HCT116 (cell line): ENCODE results near the gene PIWIL4. TPM values are rescaled to one million over a fixed set of nuclear protein-coding genes. Genes with fewer than 3 reads are reported as not detected.

Experiments used
- ATAC-seq: fragments of 200-7000 bp; cut with Tn5 transposase; 2 replicates; pipeline ENCODE4 v1.9.1; 2020; ENCODE audit warnings: mild to moderate bottlenecking, moderate library complexity
- BruUV-seq: library from RNA; stranded (reverse); fragments of 400-500 nt; replicated peaks from 2 replicates; lab custom pipeline; 2021; lab: Mats Ljungman, UMichigan
- CTCF ChIA-PET: fragments of 300-600 bp; sonication (Branson Sonifier 250); formaldehyde crosslinking; loops from one replicate; lab custom pipeline; 2021; ENCODE audit warnings: antibody characterized with exemption; lab: Charles Lee
- POLR2A ChIA-PET: fragments of 300-600, 350-600 bp; sonication (Branson Sonifier 250); formaldehyde crosslinking; loops from one replicate; lab custom pipeline; 2021; ENCODE audit warnings: antibody characterized with exemption; lab: Charles Lee
- RAD21 ChIA-PET, 2 experiments: fragments of 300-600 bp; sonication (Branson Sonifier 250); formaldehyde crosslinking; loops; one replicate each; lab custom pipeline; 2023; ENCODE audit warnings: low total read pairs in 2 of 2; ENCODE audit not compliant: uncharacterized antibody in 2 of 2, unreplicated experiment in 2 of 2, low non-redundant PET in 1 of 2; lab: Charles Lee
- DNase-seq: peaks from one replicate; pipeline ENCODE4 v3.0.0-alpha.2; 2010; ENCODE audit warnings: low read depth, low spot score
- H2AFZ ChIP-seq: fragments of 200-600 bp; shearing (Covaris generic), sonication (generic); 2 replicates; pipeline ENCODE4 v1.6.1; 2017; ENCODE audit warnings: low read depth, mixed run types, mixed read lengths, antibody characterized with exemption, low read length; ENCODE audit not compliant: poor library complexity, severe bottlenecking
- H3K27ac ChIP-seq: 2 replicates; pipeline ENCODE4 v1.5.1; 2012; ENCODE audit warnings: low read depth, low read length
- H3K27me3 ChIP-seq: fragments of 200-600 bp; sonication (generic); 2 replicates; pipeline ENCODE4 v1.6.1; 2016; ENCODE audit warnings: mixed run types, low read length, mixed read lengths; ENCODE audit not compliant: insufficient read depth
- H3K36me3 ChIP-seq, 2 experiments: fragments of 200-500 bp in 1 of 2; fragments of 200-600 bp in 1 of 2; sonication (Bioruptor generic) in 1 of 2; sonication (generic) in 1 of 2; 2 replicates each; pipeline versions ENCODE4 v1.5.1 to v1.6.1; 2014 to 2016; ENCODE audit warnings: low read length in 2 of 2, inconsistent platforms in 1 of 2, mixed read lengths in 1 of 2, mixed run types in 1 of 2; ENCODE audit not compliant: insufficient read depth in 2 of 2, control insufficient read depth in 1 of 2
- H3K4me1 ChIP-seq, 2 experiments: fragments of 200-600 bp in 1 of 2; sonication (generic) in 1 of 2; 2 replicates each; pipeline versions ENCODE4 v1.5.1 to v1.6.1; 2012 to 2017; ENCODE audit warnings: low read length in 2 of 2, inconsistent platforms in 1 of 2, mild to moderate bottlenecking in 1 of 2, mixed read lengths in 1 of 2, mixed run types in 1 of 2, moderate library complexity in 1 of 2; ENCODE audit not compliant: insufficient read depth in 2 of 2, control insufficient read depth in 1 of 2
- H3K4me2 ChIP-seq: fragments of 200-600 bp; sonication (generic); 2 replicates; pipeline ENCODE4 v1.6.1; 2017; ENCODE audit warnings: mixed run types, low read length, mixed read lengths
- H3K4me3 ChIP-seq, 2 experiments: fragments of 200-600 bp in 1 of 2; sonication (generic) in 1 of 2; replicated peaks in 1 of 2; 2 replicates each; pipeline ENCODE4 v1.5.1; 2011 to 2016; ENCODE audit warnings: low read length in 2 of 2, control low read depth in 1 of 2, low read depth in 1 of 2, mild to moderate bottlenecking in 1 of 2, mixed read lengths in 1 of 2, mixed run types in 1 of 2
- H3K79me2 ChIP-seq: fragments of 200-600 bp; sonication (generic); 2 replicates; pipeline ENCODE4 v1.6.1; 2017; ENCODE audit warnings: mild to moderate bottlenecking, mixed run types, low read length, moderate library complexity, mixed read lengths; ENCODE audit not compliant: insufficient read depth
- H3K9ac ChIP-seq: fragments of 200-600 bp; sonication (generic); 2 replicates; pipeline ENCODE4 v1.6.1; 2016; ENCODE audit warnings: low read length, mixed read lengths
- H3K9me2 ChIP-seq: fragments of 200-600 bp; sonication (generic), shearing (Covaris generic); 2 replicates; pipeline ENCODE4 v1.6.1; 2017; ENCODE audit warnings: mixed run types, mild to moderate bottlenecking, moderate library complexity; ENCODE audit not compliant: insufficient read depth
- H3K9me3 ChIP-seq, 2 experiments: fragments of 200-500 bp in 1 of 2; fragments of 200-600 bp in 1 of 2; sonication (Bioruptor generic) in 1 of 2; sonication (generic) in 1 of 2; 2 replicates each; pipeline ENCODE4 v1.6.1; 2014 to 2017; ENCODE audit warnings: low read length in 2 of 2, mixed read lengths in 2 of 2, inconsistent platforms in 1 of 2, low read depth in 1 of 2, mild to moderate bottlenecking in 1 of 2, mixed run types in 1 of 2, moderate library complexity in 1 of 2; ENCODE audit not compliant: control insufficient read depth in 1 of 2, insufficient read depth in 1 of 2
- H4K20me1 ChIP-seq: fragments of 200-600 bp; sonication (generic), shearing (Covaris generic); 2 replicates; pipeline ENCODE4 v1.6.1; 2017; ENCODE audit warnings: mixed run types, mild to moderate bottlenecking, moderate library complexity; ENCODE audit not compliant: insufficient read depth
- EGR1 ChIP-seq: IDR thresholded peaks from 2 replicates; pipeline ENCODE4 v1.6.1; 2012; ENCODE audit warnings: low read depth
- ELF1 ChIP-seq: IDR thresholded peaks from 2 replicates; pipeline ENCODE4 v1.6.1; 2012; ENCODE audit warnings: low read depth, borderline replicate concordance
- EZH2 ChIP-seq: fragments of 200-600 bp; sonication (generic); IDR thresholded peaks from 2 replicates; pipeline ENCODE4 v1.6.1; 2017; ENCODE audit warnings: antibody characterized with exemption, mixed run types
- JUND ChIP-seq: IDR thresholded peaks from 2 replicates; pipeline ENCODE4 v1.6.1; 2012
- POLR2A ChIP-seq: IDR thresholded peaks from 2 replicates; pipeline ENCODE4 v1.7.0; 2011; ENCODE audit warnings: borderline replicate concordance; ENCODE audit not compliant: insufficient read depth, insufficient read length; ENCODE audit errors: extremely low read depth
- RAD21 ChIP-seq: IDR thresholded peaks from 2 replicates; pipeline ENCODE4 v1.6.1; 2012; ENCODE audit warnings: low read depth, mild to moderate bottlenecking
- SIN3A ChIP-seq: IDR thresholded peaks from 2 replicates; pipeline ENCODE4 v1.6.1; 2012; ENCODE audit warnings: low read depth
- SP1 ChIP-seq: IDR thresholded peaks from 2 replicates; pipeline ENCODE4 v1.6.1; 2012; ENCODE audit warnings: low read depth
- SRF ChIP-seq: IDR thresholded peaks from 2 replicates; pipeline ENCODE4 v1.6.1; 2012; ENCODE audit warnings: low read depth
- YY1 ChIP-seq: IDR thresholded peaks from 2 replicates; pipeline ENCODE4 v1.6.1; 2011; ENCODE audit warnings: low read length, low read depth, moderate library complexity, mild to moderate bottlenecking; ENCODE audit not compliant: insufficient replicate concordance; ENCODE audit errors: extremely low read depth
- ZFX ChIP-seq: fragments of 450-650 bp; IDR thresholded peaks from 2 replicates; pipeline ENCODE4 v1.6.1; 2017
- ZNF274 ChIP-seq: fragments of 200-500 bp; sonication (Bioruptor generic); IDR thresholded peaks from 2 replicates; pipeline ENCODE4 v1.6.1; 2014; ENCODE audit warnings: mild to moderate bottlenecking, low read depth, low read length, inconsistent platforms
- intact Hi-C: fragments of 100-400 bp; cut with micrococcal nuclease; formaldehyde crosslinking; loops from 2 replicates; pipeline ENCODE4 v1.10.0; 2022
- total RNA-seq: library from RNA; stranded (reverse); gene quantifications from one replicate; pipeline ENCODE4 v1.2.1, GENCODE V29; 2021; ENCODE audit not compliant: unreplicated experiment
- TF ChIP-seq, protein P1 (sequence below): IDR thresholded peaks from 2 replicates; pipeline ENCODE4 v1.6.1; 2012
- TF ChIP-seq, protein P2 (sequence below): IDR thresholded peaks from 2 replicates; pipeline ENCODE4 v1.6.1; 2012
- TF ChIP-seq, protein P3 (sequence below), 3 experiments: fragments of 200-600 bp in 1 of 3; sonication (generic) in 1 of 3; IDR thresholded peaks in 2 of 3; conservative IDR thresholded peaks in 1 of 3; 2 replicates each; pipeline ENCODE4 v1.5.1; 2012 to 2017; ENCODE audit warnings: low read depth in 2 of 3, low read length in 2 of 3, antibody characterized with exemption in 1 of 3, borderline replicate concordance in 1 of 3, control low read depth in 1 of 3, mild to moderate bottlenecking in 1 of 3, mixed read lengths in 1 of 3, mixed run types in 1 of 3, moderate library complexity in 1 of 3; ENCODE audit not compliant: insufficient read depth in 1 of 3

The PIWIL4 gene
- total RNA-seq, 1 experiment from 2014 or later = 0.34 TPM

DNA sequence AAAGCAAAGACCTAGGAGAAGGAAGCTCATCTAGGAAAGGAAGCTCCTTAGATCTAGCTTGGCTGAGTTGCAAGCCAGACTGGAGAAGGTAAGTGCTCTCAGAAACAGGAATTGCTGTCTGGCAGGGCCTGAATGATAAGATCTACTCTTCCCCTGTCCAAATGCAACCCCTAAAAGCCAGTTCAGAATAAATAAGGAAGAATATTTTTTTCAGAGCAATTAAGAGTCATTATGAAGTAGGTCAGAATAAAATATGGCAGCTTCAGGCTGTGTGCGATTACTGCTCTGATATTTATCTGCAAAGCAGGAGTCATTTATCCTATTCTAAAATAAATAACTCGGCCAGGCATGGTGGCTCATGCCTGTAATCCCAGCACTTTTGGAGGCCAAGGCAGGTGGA is 82.1 kb downstream of the PIWIL4 start:
- Histone ChIP-seq H3K27ac (no peak overlapping the region), H2AFZ (no peak overlapping the region), H3K9me2 (no peaks in the 10 kb centered on the region), H3K4me1 (no peaks in the 10 kb centered on the region), H3K4me2 (no peak overlapping the region), H3K9me3 (no peaks in the 10 kb centered on the region), H3K27me3 (no peaks in the 10 kb centered on the region), H3K79me2 (no peaks in the 10 kb centered on the region), H3K9ac (no peak overlapping the region), H4K20me1 (no peaks in the 10 kb centered on the region), H3K36me3 (no peaks in the 10 kb centered on the region), H3K4me3 (no peak overlapping the region)
- POLR2A ChIA-PET = no interaction called here
- ATAC-seq = no peak
- DNase-seq = no peak
- BruUV-seq = no TSS peak
- TF ChIP-seq, protein P1, sequence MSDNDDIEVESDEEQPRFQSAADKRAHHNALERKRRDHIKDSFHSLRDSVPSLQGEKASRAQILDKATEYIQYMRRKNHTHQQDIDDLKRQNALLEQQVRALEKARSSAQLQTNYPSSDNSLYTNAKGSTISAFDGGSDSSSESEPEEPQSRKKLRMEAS = no peak
- TF ChIP-seq EGR1 (no peak), POLR2A (no peak), JUND (no peak), ELF1 (no peak), SRF (no peak), ZNF274 (no peak), SP1 (no peak), YY1 (no peak), ZFX (no peak), RAD21 (no peak), EZH2 (no peak), SIN3A (no peak)
- TF ChIP-seq, protein P2, sequence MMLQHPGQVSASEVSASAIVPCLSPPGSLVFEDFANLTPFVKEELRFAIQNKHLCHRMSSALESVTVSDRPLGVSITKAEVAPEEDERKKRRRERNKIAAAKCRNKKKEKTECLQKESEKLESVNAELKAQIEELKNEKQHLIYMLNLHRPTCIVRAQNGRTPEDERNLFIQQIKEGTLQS = no peak
- TF ChIP-seq, protein P3, sequence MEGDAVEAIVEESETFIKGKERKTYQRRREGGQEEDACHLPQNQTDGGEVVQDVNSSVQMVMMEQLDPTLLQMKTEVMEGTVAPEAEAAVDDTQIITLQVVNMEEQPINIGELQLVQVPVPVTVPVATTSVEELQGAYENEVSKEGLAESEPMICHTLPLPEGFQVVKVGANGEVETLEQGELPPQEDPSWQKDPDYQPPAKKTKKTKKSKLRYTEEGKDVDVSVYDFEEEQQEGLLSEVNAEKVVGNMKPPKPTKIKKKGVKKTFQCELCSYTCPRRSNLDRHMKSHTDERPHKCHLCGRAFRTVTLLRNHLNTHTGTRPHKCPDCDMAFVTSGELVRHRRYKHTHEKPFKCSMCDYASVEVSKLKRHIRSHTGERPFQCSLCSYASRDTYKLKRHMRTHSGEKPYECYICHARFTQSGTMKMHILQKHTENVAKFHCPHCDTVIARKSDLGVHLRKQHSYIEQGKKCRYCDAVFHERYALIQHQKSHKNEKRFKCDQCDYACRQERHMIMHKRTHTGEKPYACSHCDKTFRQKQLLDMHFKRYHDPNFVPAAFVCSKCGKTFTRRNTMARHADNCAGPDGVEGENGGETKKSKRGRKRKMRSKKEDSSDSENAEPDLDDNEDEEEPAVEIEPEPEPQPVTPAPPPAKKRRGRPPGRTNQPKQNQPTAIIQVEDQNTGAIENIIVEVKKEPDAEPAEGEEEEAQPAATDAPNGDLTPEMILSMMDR (IDR thresholded peaks at IDR 0.05 in 2 of 3, conservative IDR thresholded peaks at IDR 0.05 in 1 of 3; ENCODE audit: borderline replicate concordance in 1 of 3, insufficient read depth in 1 of 3, low read depth in 2 of 3, low read length in 2 of 3) = no peak
- intact Hi-C loops = no loop called here
- CTCF ChIA-PET = no interaction called here
- RAD21 ChIA-PET = no interaction called here
